Measurements from ENCODE around the gene CCDC121.

DNA sequence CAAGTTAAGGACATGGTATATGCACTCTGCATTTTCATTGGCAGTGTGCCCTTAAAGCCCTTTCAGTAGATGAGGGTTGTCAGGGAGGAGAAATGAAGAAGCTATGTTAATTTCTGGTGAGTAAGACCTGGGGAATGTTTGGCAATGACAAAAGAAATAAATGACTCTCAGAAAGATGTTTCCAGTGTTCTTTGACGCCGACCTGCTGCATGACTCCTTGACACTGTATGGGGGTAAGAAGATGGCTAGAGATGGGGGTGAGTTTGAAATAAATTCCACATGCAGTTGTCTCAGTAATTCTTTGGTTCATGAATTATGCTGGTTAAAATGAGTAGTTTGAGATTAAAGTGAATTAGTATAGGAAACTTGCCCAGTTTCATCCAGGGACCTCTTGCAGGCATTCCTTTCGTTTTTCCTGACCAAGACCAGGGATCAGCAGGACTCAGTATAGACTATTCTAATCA, 5.9 kb downstream of the CCDC121 start:
- TF ChIP-seq, protein P1, sequence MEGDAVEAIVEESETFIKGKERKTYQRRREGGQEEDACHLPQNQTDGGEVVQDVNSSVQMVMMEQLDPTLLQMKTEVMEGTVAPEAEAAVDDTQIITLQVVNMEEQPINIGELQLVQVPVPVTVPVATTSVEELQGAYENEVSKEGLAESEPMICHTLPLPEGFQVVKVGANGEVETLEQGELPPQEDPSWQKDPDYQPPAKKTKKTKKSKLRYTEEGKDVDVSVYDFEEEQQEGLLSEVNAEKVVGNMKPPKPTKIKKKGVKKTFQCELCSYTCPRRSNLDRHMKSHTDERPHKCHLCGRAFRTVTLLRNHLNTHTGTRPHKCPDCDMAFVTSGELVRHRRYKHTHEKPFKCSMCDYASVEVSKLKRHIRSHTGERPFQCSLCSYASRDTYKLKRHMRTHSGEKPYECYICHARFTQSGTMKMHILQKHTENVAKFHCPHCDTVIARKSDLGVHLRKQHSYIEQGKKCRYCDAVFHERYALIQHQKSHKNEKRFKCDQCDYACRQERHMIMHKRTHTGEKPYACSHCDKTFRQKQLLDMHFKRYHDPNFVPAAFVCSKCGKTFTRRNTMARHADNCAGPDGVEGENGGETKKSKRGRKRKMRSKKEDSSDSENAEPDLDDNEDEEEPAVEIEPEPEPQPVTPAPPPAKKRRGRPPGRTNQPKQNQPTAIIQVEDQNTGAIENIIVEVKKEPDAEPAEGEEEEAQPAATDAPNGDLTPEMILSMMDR (IDR thresholded peaks at IDR 0.05; ENCODE audit: insufficient read depth, low read length, poor library complexity, severe bottlenecking): no peak
- TF ChIP-seq EZH2phosphoT487 (conservative IDR thresholded peaks at IDR 0.05; ENCODE audit: low read length): no peak

Data from SU-DHL-6 (cell line).